Superior temporal gyrus (tissue), 1 donor: Measurements from ENCODE around the gene MRPS24.
"Not testable (repeated sequence)": the region's sequence is repeated elsewhere in the genome, so short reads cannot be mapped to it uniquely, and the experiment has no call there.

Source experiments
- DNase-seq: peaks from one replicate; pipeline ENCODE4 v3.0.0-alpha.2; 2016; ENCODE audit errors: extremely low spot score

Gene MRPS24

GRCh38 chr7:43838201-43838658 lies 31.1 kb downstream of the MRPS24 start:
- no peak for DNase-seq

DNA sequence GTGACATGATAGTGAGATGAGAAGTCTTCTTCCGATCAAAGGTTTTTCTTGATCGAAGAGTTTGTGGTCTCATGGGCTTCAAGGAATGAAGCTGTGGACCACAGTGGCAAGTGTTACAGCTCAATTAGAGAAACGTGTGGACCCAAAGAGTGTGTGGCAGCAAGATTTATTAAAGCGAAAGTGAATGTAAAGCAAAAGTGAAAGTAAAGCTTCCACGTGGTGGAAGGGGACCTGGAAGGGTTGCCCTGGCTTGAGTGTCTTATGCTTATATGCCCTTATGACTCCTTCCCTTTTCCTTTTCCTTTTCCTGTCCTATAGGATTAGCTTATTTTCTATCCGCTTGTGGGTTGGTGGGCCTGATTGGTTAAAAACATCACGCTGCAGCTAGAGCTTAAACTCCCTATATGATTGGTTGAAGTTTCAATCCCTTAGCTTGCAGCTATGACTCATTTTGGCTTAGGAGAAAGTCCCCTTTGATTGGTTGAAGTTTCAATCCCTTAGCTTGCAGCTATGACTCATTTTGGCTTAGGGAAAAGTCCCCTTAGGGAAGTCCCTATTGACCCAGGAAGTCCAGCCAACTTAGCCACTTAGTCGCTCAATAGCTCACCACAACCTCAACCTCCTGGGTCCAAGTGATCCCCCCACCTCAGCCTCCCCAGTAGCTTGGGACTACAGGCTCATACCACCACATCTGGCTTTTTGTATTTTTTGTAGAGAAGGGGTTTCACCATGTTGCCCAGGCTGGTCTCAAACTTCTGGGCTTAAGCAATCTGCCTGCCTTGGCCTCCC lies 34.7 kb downstream of the MRPS24 start:
- DNase-seq = no peak

- not testable (repeated sequence) for DNase-seq
These were observed 38.4 kb downstream of the MRPS24 start for GRCh38 chr7:43830917-43831316.

DNA sequence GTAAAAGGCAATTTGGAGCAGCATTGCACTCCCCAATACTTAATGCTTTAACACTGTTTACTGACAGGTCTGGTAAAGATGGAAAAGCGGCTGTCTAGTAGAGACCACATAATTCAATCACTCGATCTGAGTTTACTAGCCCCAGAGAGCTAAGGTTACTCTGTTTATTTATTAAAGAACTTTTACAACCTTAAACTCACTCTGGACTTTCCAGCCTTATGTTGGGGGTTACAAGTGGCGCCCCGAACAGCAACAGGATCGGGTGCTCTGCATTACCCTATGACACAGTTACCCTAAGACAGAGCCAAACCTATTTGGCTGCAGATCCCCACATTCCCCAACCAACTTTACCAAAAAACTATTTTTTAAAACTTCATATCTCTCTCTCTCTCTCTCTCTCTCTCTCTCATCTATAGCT lies 43.9 kb downstream of the MRPS24 start:
- DNase-seq = no peak

- DNase-seq = no peak
These were observed 44.4 kb downstream of the MRPS24 start for GRCh38 chr7:43824963-43825362.

DNA sequence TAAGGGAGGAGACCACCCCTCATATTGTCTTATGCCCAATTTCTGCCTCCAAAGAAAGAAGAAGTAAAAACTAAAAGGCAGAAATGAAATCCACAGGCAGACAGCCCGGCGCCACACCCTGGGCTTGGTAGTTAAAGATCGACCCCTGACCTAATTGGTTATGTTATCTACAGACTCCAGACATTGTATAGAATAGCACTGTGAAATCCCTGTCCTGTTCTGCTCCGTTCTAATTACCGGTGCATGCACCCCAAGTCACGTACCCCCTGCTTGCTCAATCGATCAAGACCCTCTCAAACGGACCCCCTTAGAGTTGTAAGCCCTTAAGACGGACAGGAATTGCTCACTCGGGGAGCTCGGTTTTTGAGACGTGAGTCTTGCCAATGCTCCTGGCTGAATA lies 44.8 kb downstream of the MRPS24 start:
- not testable (repeated sequence) for DNase-seq

DNA sequence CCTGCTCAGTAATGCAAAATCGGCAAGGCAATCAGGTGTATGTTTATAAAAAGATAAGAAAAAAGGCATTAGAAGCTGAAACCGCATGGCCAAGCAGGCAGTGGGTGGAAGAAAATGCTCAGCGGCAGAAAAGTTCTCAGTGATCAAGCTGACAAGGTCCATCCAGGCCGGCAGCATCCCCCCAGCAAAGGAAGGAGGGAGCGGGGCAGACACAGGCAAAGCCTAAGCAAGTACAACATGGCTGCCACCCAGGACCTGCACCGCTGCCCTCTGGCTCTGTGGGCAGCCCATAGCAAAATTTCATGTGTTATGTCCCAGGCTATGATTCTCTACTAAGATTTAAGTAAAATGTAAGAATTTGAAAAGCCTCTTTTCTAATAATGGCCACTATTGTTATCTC lies 45.4 kb downstream of the MRPS24 start:
- DNase-seq = no peak

DNA sequence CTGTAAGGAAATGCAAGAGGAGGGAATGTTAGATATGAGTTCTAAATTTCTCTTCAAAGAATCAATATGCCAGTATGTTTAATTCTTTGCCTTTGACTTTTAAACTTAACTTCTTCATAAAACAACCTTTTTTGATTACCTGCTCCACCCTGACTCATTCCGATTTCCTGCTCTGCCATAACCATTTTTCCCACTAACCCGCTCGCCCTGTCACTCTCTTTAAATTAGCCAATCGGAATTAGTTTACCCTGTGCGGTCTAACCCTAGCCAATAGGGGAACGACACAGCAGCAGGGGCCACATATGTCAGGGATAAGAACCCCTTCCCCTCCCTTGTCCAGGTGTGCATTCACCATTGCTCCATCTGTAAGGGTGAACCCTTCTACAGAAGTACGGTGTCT lies 45.9 kb downstream of the MRPS24 start:
- DNase-seq = not testable (repeated sequence)
